Smooth muscle cell (in vitro differentiated cells): ENCODE data around the gene ACO2. TPM values are rescaled to one million over a fixed set of nuclear protein-coding genes. Genes with fewer than 3 reads are reported as not detected.
"Not testable (repeated sequence)": the region's sequence is repeated elsewhere in the genome, so short reads cannot be mapped to it uniquely, and the experiment has no call there.

Source experiments
- DNase-seq: peaks from one replicate; lab custom pipeline; 2025; ENCODE audit not compliant: unreplicated experiment; lab: John Stamatoyannopoulos, UW
- H2AFZ ChIP-seq: fragments of 200-600 bp; sonication (generic); 2 replicates; pipeline ENCODE4 v1.6.0; 2016; ENCODE audit warnings: antibody characterized with exemption, low read depth, mild to moderate bottlenecking
- H3F3A ChIP-seq: fragments of 200-600 bp; sonication (generic); 2 replicates; pipeline ENCODE4 v1.6.0; 2017; ENCODE audit warnings: antibody characterized with exemption, low read depth
- H3K27ac ChIP-seq: fragments of 200-600 bp; sonication (generic); 2 replicates; pipeline ENCODE4 v1.5.1; 2016; ENCODE audit warnings: low read depth, mild to moderate bottlenecking
- H3K27me3 ChIP-seq: fragments of 200-600 bp; sonication (generic); 2 replicates; pipeline ENCODE4 v1.6.1; 2016; ENCODE audit warnings: low read depth, mild to moderate bottlenecking
- H3K36me3 ChIP-seq: fragments of 200-600 bp; sonication (generic); 2 replicates; pipeline ENCODE4 v1.5.1; 2016; ENCODE audit warnings: low read depth
- H3K4me1 ChIP-seq: fragments of 200-600 bp; sonication (generic); 2 replicates; pipeline ENCODE4 v1.5.1; 2016; ENCODE audit warnings: low read depth
- H3K4me2 ChIP-seq: fragments of 200-600 bp; sonication (generic); 2 replicates; pipeline ENCODE4 v1.6.0; 2016; ENCODE audit warnings: mild to moderate bottlenecking
- H3K4me3 ChIP-seq: fragments of 200-600 bp; sonication (generic); 2 replicates; pipeline ENCODE4 v1.5.1; 2016; ENCODE audit warnings: mild to moderate bottlenecking
- H3K79me2 ChIP-seq: fragments of 200-600 bp; sonication (generic); 2 replicates; pipeline ENCODE4 v1.6.0; 2016; ENCODE audit warnings: low read depth, mild to moderate bottlenecking
- H3K9ac ChIP-seq: fragments of 200-600 bp; sonication (generic); 2 replicates; pipeline ENCODE4 v1.6.0; 2016; ENCODE audit warnings: low read depth
- H3K9me3 ChIP-seq: fragments of 200-600 bp; sonication (generic); replicated peaks from 2 replicates; pipeline ENCODE4 v1.5.1; 2016; ENCODE audit warnings: low read depth
- H4K20me1 ChIP-seq: fragments of 200-600 bp; sonication (generic); 2 replicates; pipeline ENCODE4 v1.6.0; 2016; ENCODE audit warnings: low read depth
- WGBS: methylation state at CpG from one replicate; pipeline ENCODE4 v1.1.7; 2016; ENCODE audit warnings: low lambda C conversion rate; 5-methylcytosine and 5-hydroxymethylcytosine counted together
- polyA plus RNA-seq: library from polyadenylated mRNA; unstranded; fragments of >200 nt; fragmentation: Nextera tagmentation; extraction: Ambion mirVana; gene quantifications from 2 replicates; pipeline ENCODE4 v1.2.1, GENCODE V29; 2016
- total RNA-seq: library from RNA; depleted of rRNA; stranded (reverse); fragments of >200 nt; gene quantifications from 2 replicates; pipeline ENCODE4 v1.2.3, GENCODE V29; 2014
- TF ChIP-seq, protein P1 (sequence below): fragments of 200-600 bp; sonication (generic); IDR thresholded peaks from 2 replicates; pipeline ENCODE4 v1.5.1; 2017; ENCODE audit warnings: borderline replicate concordance, mild to moderate bottlenecking, antibody characterized with exemption; ENCODE audit not compliant: insufficient read depth, poor library complexity, severe bottlenecking

The ACO2 gene
- total and polyA plus RNA-seq, 2 experiments from 2014 or later = 33.0 to 72.1 TPM

DNA sequence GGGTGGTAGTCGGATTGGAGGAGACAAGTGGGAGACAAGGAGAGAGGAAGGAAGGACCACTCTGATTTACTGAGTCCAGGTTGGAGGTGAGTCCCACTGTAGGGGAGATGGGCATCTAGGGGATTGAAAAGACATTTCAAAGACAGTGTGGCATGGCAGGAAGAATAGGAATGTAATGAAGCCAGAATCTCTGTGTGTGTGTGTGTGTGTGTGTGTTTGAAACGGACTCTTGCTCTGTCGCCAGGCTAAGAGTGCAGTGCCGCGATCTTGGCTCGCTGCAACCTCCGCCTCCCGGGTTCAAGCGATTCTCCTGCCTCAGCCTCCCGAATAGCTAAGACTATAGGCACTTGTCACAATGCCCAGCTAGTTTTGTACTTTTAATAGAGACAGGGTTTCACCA, 87.6 kb downstream of the ACO2 start:
- Histone ChIP-seq H3K4me2 (peak overlapping the region; percentile 62), H3K27ac (peak overlapping the region; percentile 84), H3K4me3 (no peak overlapping the region), H2AFZ (no peak overlapping the region), H3K9me3 (no peaks in the 10 kb centered on the region), H3K36me3 (no peaks in the 10 kb centered on the region), H3K27me3 (no peaks in the 10 kb centered on the region), H3K79me2 (no peaks in the 10 kb centered on the region), H3K9ac (peak overlapping the region; percentile 50), H3F3A (peaks cover 3% of the 10 kb centered on the region), H4K20me1 (no peaks in the 10 kb centered on the region), H3K4me1 (peaks cover 14% of the 10 kb centered on the region)
- TF ChIP-seq, protein P1, sequence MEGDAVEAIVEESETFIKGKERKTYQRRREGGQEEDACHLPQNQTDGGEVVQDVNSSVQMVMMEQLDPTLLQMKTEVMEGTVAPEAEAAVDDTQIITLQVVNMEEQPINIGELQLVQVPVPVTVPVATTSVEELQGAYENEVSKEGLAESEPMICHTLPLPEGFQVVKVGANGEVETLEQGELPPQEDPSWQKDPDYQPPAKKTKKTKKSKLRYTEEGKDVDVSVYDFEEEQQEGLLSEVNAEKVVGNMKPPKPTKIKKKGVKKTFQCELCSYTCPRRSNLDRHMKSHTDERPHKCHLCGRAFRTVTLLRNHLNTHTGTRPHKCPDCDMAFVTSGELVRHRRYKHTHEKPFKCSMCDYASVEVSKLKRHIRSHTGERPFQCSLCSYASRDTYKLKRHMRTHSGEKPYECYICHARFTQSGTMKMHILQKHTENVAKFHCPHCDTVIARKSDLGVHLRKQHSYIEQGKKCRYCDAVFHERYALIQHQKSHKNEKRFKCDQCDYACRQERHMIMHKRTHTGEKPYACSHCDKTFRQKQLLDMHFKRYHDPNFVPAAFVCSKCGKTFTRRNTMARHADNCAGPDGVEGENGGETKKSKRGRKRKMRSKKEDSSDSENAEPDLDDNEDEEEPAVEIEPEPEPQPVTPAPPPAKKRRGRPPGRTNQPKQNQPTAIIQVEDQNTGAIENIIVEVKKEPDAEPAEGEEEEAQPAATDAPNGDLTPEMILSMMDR = no peak
- 95% methylated on average over 10 of the region's 10 CpGs for WGBS
- no peak for DNase-seq

GRCh38 chr22:41557401-41558240, 88.7 kb downstream of the ACO2 start:
- Histone ChIP-seq H3K4me3 (no peak overlapping the region), H3K4me1 (peaks cover 14% of the 10 kb centered on the region), H3K27ac (peak overlapping the region; percentile 84), H3K4me2 (peak overlapping the region; percentile 36), H3F3A (peaks cover 3% of the 10 kb centered on the region), H3K36me3 (no peaks in the 10 kb centered on the region), H3K27me3 (no peaks in the 10 kb centered on the region), H3K79me2 (no peaks in the 10 kb centered on the region), H3K9ac (no peak overlapping the region), H2AFZ (no peak overlapping the region), H3K9me3 (no peaks in the 10 kb centered on the region), H4K20me1 (no peaks in the 10 kb centered on the region)
- TF ChIP-seq, protein P1 = no peak
- no peak for DNase-seq
- 57% methylated on average over 19 of the region's 19 CpGs for WGBS

GRCh38 chr22:41558241-41558630, 89.3 kb downstream of the ACO2 start:
- not testable (repeated sequence) for H4K20me1 ChIP-seq, H3F3A ChIP-seq, H3K4me3 ChIP-seq, H3K27me3 ChIP-seq, H3K4me2 ChIP-seq, DNase-seq, H3K9ac ChIP-seq, H3K27ac ChIP-seq, H3K9me3 ChIP-seq, H3K79me2 ChIP-seq, H3K36me3 ChIP-seq, H2AFZ ChIP-seq
- 87% methylated on average over 13 of the region's 13 CpGs for WGBS
- peaks cover 17% of the 10 kb centered on the region for H3K4me1 ChIP-seq

- H3K9me3 ChIP-seq = no peaks in the 10 kb centered on the region
- H3K4me2 ChIP-seq = peak overlapping the region; percentile 80
- H3K27ac ChIP-seq = peak overlapping the region; percentile 69
- no peaks in the 10 kb centered on the region for H3K79me2 ChIP-seq
- WGBS = 73% methylated on average over 6 of the region's 6 CpGs
- no peak overlapping the region for H2AFZ ChIP-seq
- H3K27me3 ChIP-seq = no peaks in the 10 kb centered on the region
- no peaks in the 10 kb centered on the region for H4K20me1 ChIP-seq
- no peak for DNase-seq
- no peak overlapping the region for H3K4me3 ChIP-seq
- TF ChIP-seq, protein P1 = no peak
- H3F3A ChIP-seq = peaks cover 6% of the 10 kb centered on the region
- peaks cover 17% of the 10 kb centered on the region for H3K4me1 ChIP-seq
- no peak overlapping the region for H3K9ac ChIP-seq
- no peaks in the 10 kb centered on the region for H3K36me3 ChIP-seq
Observed at GRCh38 chr22:41560095-41560471, 91.2 kb downstream of the ACO2 start.
